WERI-Rb-1 (cell line): ENCODE measurements around the gene GZMM.
A peak's percentile ranks its signal among the peaks of the same experiment; 100 is the strongest.

Experiments
- DNase-seq: peaks from one replicate; pipeline ENCODE4 v3.0.0-alpha.2; 2020
- H3K27ac ChIP-seq: fragments of 250-450 bp; sonication (Bioruptor Pico); 2 replicates; pipeline ENCODE4 v1.5.1; 2020; ENCODE audit warnings: mild to moderate bottlenecking, moderate library complexity
- H3K27me3 ChIP-seq: fragments of 250-450 bp; sonication (Bioruptor Pico); 2 replicates; pipeline ENCODE4 v1.5.1; 2021; ENCODE audit warnings: mild to moderate bottlenecking, low read depth, moderate library complexity; ENCODE audit not compliant: insufficient read depth, severe bottlenecking
- H3K36me3 ChIP-seq: fragments of 250-450 bp; sonication (Bioruptor Pico); 2 replicates; pipeline ENCODE4 v1.5.1; 2020; ENCODE audit warnings: mild to moderate bottlenecking, moderate library complexity
- H3K4me3 ChIP-seq: 2 replicates; pipeline ENCODE4 v1.5.1; 2011; ENCODE audit warnings: low read depth, mild to moderate bottlenecking, control low read depth, low read length
- H3K9me3 ChIP-seq: fragments of 250-450 bp; sonication (Bioruptor Pico); 2 replicates; pipeline ENCODE4 v1.5.1; 2021; ENCODE audit warnings: mild to moderate bottlenecking, moderate library complexity; ENCODE audit not compliant: severe bottlenecking
- TF ChIP-seq, protein P1 (sequence below): IDR thresholded peaks from 2 replicates; pipeline ENCODE4 v1.5.1; 2011; ENCODE audit warnings: low read depth, mild to moderate bottlenecking, control low read depth, inconsistent platforms, low read length

GZMM gene

GRCh38 chr19:555474-555808 is 11.6 kb downstream of the GZMM start:
- no peak overlapping the region for H3K27ac ChIP-seq
- TF ChIP-seq, protein P1, sequence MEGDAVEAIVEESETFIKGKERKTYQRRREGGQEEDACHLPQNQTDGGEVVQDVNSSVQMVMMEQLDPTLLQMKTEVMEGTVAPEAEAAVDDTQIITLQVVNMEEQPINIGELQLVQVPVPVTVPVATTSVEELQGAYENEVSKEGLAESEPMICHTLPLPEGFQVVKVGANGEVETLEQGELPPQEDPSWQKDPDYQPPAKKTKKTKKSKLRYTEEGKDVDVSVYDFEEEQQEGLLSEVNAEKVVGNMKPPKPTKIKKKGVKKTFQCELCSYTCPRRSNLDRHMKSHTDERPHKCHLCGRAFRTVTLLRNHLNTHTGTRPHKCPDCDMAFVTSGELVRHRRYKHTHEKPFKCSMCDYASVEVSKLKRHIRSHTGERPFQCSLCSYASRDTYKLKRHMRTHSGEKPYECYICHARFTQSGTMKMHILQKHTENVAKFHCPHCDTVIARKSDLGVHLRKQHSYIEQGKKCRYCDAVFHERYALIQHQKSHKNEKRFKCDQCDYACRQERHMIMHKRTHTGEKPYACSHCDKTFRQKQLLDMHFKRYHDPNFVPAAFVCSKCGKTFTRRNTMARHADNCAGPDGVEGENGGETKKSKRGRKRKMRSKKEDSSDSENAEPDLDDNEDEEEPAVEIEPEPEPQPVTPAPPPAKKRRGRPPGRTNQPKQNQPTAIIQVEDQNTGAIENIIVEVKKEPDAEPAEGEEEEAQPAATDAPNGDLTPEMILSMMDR: no peak

GRCh38 chr19:556611-557382 is 12.9 kb downstream of the GZMM start:
- peak; percentile 60 for DNase-seq
- Histone ChIP-seq H3K27ac (peak overlapping the region; percentile 65), H3K27me3 (no peaks in the 10 kb centered on the region), H3K4me3 (no peak overlapping the region), H3K9me3 (peaks cover 4% of the 10 kb centered on the region), H3K36me3 (no peaks in the 10 kb centered on the region)
- TF ChIP-seq, protein P1: no peak

More at GRCh38 chr19:555474-555808, 11.6 kb downstream of the GZMM start:
- Histone ChIP-seq H3K4me3 (no peak overlapping the region), H3K27me3 (no peaks in the 10 kb centered on the region), H3K36me3 (no peaks in the 10 kb centered on the region), H3K9me3 (no peaks in the 10 kb centered on the region)
- DNase-seq: no peak

DNA sequence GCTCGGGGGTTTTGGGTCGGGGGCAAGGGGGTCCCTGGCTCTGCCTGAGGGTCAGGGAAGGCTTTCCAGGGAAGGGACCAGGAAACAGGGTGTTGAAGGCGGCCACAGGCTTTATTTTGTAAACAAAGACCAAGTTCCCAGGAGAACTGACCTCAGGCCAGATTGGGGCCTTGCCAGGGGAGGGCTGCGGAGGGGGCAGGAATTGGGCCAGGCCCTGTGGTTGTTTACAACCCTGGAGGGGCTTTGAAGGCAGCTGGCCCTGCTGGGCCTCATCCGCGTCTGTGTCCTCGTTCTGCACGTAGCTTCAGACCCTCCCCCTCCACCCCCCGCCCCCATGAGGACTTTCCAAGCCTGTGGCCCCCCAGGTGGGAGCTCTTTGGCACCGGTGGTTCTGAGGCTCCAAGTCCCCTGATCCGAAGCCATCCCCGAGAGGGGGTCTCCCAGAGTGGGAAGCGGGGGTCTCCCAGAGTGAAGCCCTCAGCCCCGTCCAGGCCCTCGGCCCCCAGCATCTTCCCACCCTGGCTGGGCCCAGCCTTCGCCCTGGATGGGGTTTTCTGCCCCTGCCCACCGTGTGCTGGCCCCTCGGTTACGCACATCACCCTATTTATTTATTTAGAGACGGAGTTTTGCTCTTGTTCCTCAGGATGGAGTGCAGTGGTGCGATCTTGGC is 15.1 kb downstream of the GZMM start:
- Histone ChIP-seq H3K36me3 (no peaks in the 10 kb centered on the region), H3K27me3 (no peaks in the 10 kb centered on the region), H3K27ac (no peak overlapping the region), H3K4me3 (no peak overlapping the region), H3K9me3 (peaks cover 4% of the 10 kb centered on the region)
- TF ChIP-seq, protein P1: no peak
- DNase-seq: no peak

- Histone ChIP-seq H3K4me3 (no peak overlapping the region), H3K27me3 (no peaks in the 10 kb centered on the region), H3K27ac (no peak overlapping the region), H3K36me3 (no peaks in the 10 kb centered on the region), H3K9me3 (peaks cover 4% of the 10 kb centered on the region)
- TF ChIP-seq, protein P1: no peak
- no peak for DNase-seq
Measured at GRCh38 chr19:560121-560520, 16.3 kb downstream of the GZMM start.

GRCh38 chr19:566403-566802 is 22.6 kb downstream of the GZMM start:
- no peak overlapping the region for H3K27ac ChIP-seq
- no peak overlapping the region for H3K4me3 ChIP-seq
- peaks cover 10% of the 10 kb centered on the region for H3K36me3 ChIP-seq
- no peak for DNase-seq
- H3K9me3 ChIP-seq: peaks cover 6% of the 10 kb centered on the region
- TF ChIP-seq, protein P1: no peak
- H3K27me3 ChIP-seq: no peaks in the 10 kb centered on the region
